ENCODE measurements around the gene PPP1R12C.

Gene PPP1R12C

DNA sequence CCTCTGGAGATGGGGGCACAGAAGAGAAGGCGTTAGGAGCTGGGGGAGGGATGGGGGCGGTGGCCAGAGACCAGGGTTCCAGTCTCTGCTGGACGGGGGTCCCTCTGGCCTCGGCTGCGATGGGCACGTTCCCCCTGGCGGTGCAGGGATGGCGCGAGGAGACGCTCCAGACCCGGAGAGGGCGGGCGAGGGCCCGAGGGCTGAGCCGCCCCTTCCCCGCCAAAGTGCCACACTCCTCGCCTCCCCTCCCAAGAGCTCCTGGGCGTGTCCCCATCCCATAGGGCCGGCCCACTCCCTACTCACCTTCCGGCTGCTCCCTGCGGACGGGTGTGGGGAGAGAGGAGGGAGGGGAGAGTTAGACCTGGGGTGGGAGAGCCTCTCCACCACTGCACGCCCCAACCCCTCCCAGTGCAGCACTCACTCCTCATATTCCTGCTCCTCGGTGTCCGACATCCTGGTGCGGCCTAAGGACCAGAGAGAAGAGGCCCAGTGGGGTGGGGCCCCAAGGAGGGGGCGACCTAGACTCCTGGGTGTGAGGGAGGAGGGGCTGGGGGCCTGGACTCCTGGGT is 29.4 kb upstream of the PPP1R12C start:
- TF ChIP-seq ZFP30 (CRISPR knock-in tag; IDR thresholded peaks at IDR 0.05) (no peak), GLIS3 (CRISPR knock-in tag; IDR thresholded peaks at IDR 0.05) (no peak), ESRRG (CRISPR knock-in tag; IDR thresholded peaks at IDR 0.05) (no peak), TCF4 (CRISPR knock-in tag; IDR thresholded peaks at IDR 0.05; ENCODE audit: borderline replicate concordance) (no peak), RARB (CRISPR knock-in tag; IDR thresholded peaks at IDR 0.05) (no peak), ZC3H10 (CRISPR knock-in tag; IDR thresholded peaks at IDR 0.05) (no peak), CSDC2 (CRISPR knock-in tag; IDR thresholded peaks at IDR 0.05) (no peak), TOX (CRISPR knock-in tag; IDR thresholded peaks at IDR 0.05; ENCODE audit: borderline replicate concordance) (no peak), PPARA (CRISPR knock-in tag; IDR thresholded peaks at IDR 0.05; ENCODE audit: borderline replicate concordance) (no peak), CSRNP3 (CRISPR knock-in tag; IDR thresholded peaks at IDR 0.05) (no peak), ZNF8 (CRISPR knock-in tag; IDR thresholded peaks at IDR 0.05) (no peak), ZFP3 (CRISPR knock-in tag; IDR thresholded peaks at IDR 0.05) (no peak), ARNTL (CRISPR knock-in tag; IDR thresholded peaks at IDR 0.05; ENCODE audit: borderline replicate concordance, low read depth) (no peak), SNAI2 (CRISPR knock-in tag; IDR thresholded peaks at IDR 0.05) (no peak), ZNF565 (CRISPR knock-in tag; conservative IDR thresholded peaks at IDR 0.05; ENCODE audit: low read depth) (no peak), ZNF70 (CRISPR knock-in tag; IDR thresholded peaks at IDR 0.05) (no peak), PATZ1 (CRISPR knock-in tag; IDR thresholded peaks at IDR 0.05; ENCODE audit: borderline replicate concordance) (no peak), ISL1 (CRISPR knock-in tag; IDR thresholded peaks at IDR 0.05) (no peak)
- TF ChIP-seq, protein P1, sequence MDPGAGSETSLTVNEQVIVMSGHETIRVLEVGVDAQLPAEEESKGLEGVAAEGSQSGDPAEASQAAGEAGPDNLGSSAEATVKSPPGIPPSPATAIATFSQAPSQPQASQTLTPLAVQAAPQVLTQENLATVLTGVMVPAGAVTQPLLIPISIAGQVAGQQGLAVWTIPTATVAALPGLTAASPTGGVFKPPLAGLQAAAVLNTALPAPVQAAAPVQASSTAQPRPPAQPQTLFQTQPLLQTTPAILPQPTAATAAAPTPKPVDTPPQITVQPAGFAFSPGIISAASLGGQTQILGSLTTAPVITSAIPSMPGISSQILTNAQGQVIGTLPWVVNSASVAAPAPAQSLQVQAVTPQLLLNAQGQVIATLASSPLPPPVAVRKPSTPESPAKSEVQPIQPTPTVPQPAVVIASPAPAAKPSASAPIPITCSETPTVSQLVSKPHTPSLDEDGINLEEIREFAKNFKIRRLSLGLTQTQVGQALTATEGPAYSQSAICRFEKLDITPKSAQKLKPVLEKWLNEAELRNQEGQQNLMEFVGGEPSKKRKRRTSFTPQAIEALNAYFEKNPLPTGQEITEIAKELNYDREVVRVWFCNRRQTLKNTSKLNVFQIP (CRISPR knock-in tag; IDR thresholded peaks at IDR 0.05; ENCODE audit: borderline replicate concordance, low read depth): no peak
- TF ChIP-seq, protein P2, sequence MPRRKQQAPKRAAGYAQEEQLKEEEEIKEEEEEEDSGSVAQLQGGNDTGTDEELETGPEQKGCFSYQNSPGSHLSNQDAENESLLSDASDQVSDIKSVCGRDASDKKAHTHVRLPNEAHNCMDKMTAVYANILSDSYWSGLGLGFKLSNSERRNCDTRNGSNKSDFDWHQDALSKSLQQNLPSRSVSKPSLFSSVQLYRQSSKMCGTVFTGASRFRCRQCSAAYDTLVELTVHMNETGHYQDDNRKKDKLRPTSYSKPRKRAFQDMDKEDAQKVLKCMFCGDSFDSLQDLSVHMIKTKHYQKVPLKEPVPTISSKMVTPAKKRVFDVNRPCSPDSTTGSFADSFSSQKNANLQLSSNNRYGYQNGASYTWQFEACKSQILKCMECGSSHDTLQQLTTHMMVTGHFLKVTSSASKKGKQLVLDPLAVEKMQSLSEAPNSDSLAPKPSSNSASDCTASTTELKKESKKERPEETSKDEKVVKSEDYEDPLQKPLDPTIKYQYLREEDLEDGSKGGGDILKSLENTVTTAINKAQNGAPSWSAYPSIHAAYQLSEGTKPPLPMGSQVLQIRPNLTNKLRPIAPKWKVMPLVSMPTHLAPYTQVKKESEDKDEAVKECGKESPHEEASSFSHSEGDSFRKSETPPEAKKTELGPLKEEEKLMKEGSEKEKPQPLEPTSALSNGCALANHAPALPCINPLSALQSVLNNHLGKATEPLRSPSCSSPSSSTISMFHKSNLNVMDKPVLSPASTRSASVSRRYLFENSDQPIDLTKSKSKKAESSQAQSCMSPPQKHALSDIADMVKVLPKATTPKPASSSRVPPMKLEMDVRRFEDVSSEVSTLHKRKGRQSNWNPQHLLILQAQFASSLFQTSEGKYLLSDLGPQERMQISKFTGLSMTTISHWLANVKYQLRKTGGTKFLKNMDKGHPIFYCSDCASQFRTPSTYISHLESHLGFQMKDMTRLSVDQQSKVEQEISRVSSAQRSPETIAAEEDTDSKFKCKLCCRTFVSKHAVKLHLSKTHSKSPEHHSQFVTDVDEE (CRISPR knock-in tag; IDR thresholded peaks at IDR 0.05): no peak
- peak; percentile 51 for ATAC-seq

DNA sequence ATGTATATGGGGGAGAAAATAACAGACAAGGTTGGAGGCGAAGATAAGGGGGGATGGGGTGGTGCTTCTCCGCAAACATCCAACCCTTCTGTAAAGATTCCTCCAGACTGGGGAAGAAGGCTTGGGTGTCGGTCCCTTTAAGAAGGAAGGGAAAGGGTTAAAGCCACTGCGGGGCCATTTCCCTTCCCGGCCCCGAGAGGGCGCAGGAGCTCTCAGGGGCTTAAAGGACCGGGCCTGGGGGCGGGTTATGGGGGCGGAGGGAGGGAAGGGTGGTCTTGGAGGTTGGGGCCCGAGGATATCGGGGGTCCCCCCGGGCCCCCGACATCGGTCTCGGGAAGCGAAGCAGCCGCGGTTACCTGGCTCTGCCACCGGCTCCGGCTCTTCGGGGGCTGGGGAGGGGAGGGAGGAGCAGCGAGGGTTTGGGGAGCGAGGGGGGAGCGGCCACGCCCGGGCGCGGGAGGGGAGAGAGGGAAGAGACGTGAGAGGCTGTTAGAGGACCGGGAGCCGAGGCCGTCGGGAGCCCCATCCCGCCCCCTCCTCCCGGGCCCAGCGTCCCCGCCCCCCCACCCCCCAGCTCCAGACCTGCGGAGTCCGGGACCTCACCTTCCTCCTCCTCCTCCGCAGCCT is 28.8 kb upstream of the PPP1R12C start:
- peak; percentile 11; the same call in 2 of the 3 replicates for ATAC-seq
- TF ChIP-seq TOX (CRISPR knock-in tag; IDR thresholded peaks at IDR 0.05; ENCODE audit: borderline replicate concordance) (no peak), TCF4 (CRISPR knock-in tag; IDR thresholded peaks at IDR 0.05; ENCODE audit: borderline replicate concordance) (no peak), ZNF70 (CRISPR knock-in tag; IDR thresholded peaks at IDR 0.05) (no peak), ZC3H10 (CRISPR knock-in tag; IDR thresholded peaks at IDR 0.05) (no peak), PPARA (CRISPR knock-in tag; IDR thresholded peaks at IDR 0.05; ENCODE audit: borderline replicate concordance) (no peak), SNAI2 (CRISPR knock-in tag; IDR thresholded peaks at IDR 0.05) (no peak), BACH2 (CRISPR knock-in tag; IDR thresholded peaks at IDR 0.05; ENCODE audit: borderline replicate concordance) (no peak)
- TF ChIP-seq, protein P1 (CRISPR knock-in tag; IDR thresholded peaks at IDR 0.05; ENCODE audit: borderline replicate concordance, low read depth): no peak
